Measurements from ENCODE around the gene LDHAL6B. TPM values are rescaled to one million over a fixed set of nuclear protein-coding genes. Genes with fewer than 3 reads are reported as not detected.

The LDHAL6B gene
- total RNA-seq, 2 donors from 2014 or later: not detected

- Mint-ChIP-seq H3K27ac (no peak overlapping the region), H3K27me3 (ENCODE audit: low read depth) (peaks cover 11% of the 10 kb centered on the region), H3K9me3 (no peaks in the 10 kb centered on the region), H3K4me3 (no peak overlapping the region), H3K36me3 (ENCODE audit: insufficient read depth in 2 of 2) (no peaks in the 10 kb centered on the region), H3K4me1 (ENCODE audit: low read depth) (no peaks in the 10 kb centered on the region)
- DNase-seq (no peak), ATAC-seq (replicated peaks in 1 of 2) (no peak)
These were observed 2.1 kb downstream of the LDHAL6B start for GRCh38 chr15:59208613-59209249.

GRCh38 chr15:59210186-59210585 lies 3.5 kb downstream of the LDHAL6B start:
- Mint-ChIP-seq H3K36me3 (ENCODE audit: insufficient read depth in 2 of 2) (no peaks in the 10 kb centered on the region), H3K27ac (no peak overlapping the region), H3K9me3 (no peaks in the 10 kb centered on the region), H3K4me3 (no peak overlapping the region), H3K4me1 (ENCODE audit: low read depth) (no peaks in the 10 kb centered on the region), H3K27me3 (ENCODE audit: low read depth) (peaks cover 22% of the 10 kb centered on the region)
- no peak for DNase-seq
- ATAC-seq (replicated peaks in 1 of 2): no peak

GRCh38 chr15:59216911-59217310 lies 10.3 kb downstream of the LDHAL6B start:
- Mint-ChIP-seq H3K9me3 (no peaks in the 10 kb centered on the region), H3K4me1 (ENCODE audit: low read depth) (no peaks in the 10 kb centered on the region), H3K4me3 (no peak overlapping the region), H3K27ac (no peak overlapping the region), H3K36me3 (ENCODE audit: insufficient read depth in 2 of 2) (no peaks in the 10 kb centered on the region), H3K27me3 (ENCODE audit: low read depth) (peaks cover 26% of the 10 kb centered on the region)
- DNase-seq: no peak
- ATAC-seq (replicated peaks in 1 of 2): no peak

- Mint-ChIP-seq H3K36me3 (ENCODE audit: insufficient read depth in 2 of 2) (no peaks in the 10 kb centered on the region), H3K4me1 (ENCODE audit: low read depth) (no peaks in the 10 kb centered on the region), H3K9me3 (no peaks in the 10 kb centered on the region), H3K4me3 (no peak overlapping the region), H3K27me3 (ENCODE audit: low read depth) (peaks cover 21% of the 10 kb centered on the region), H3K27ac (no peak overlapping the region)
- DNase-seq (no peak), ATAC-seq (replicated peaks in 1 of 2) (no peak)
These were observed 11.3 kb downstream of the LDHAL6B start for GRCh38 chr15:59217876-59218498.

GRCh38 chr15:59218710-59219109 lies 12.1 kb downstream of the LDHAL6B start:
- ATAC-seq (replicated peaks in 1 of 2) (no peak), DNase-seq (no peak)
- Mint-ChIP-seq H3K27ac (no peak overlapping the region), H3K4me1 (ENCODE audit: low read depth) (no peaks in the 10 kb centered on the region), H3K4me3 (no peak overlapping the region), H3K27me3 (ENCODE audit: low read depth) (peaks cover 26% of the 10 kb centered on the region), H3K9me3 (no peaks in the 10 kb centered on the region), H3K36me3 (ENCODE audit: insufficient read depth in 2 of 2) (no peaks in the 10 kb centered on the region)

GRCh38 chr15:59221511-59222505 lies 15.2 kb downstream of the LDHAL6B start:
- ATAC-seq (replicated peaks in 1 of 2) (no peak), DNase-seq (no peak)
- H3K4me3 Mint-ChIP-seq: no peak overlapping the region
- H3K4me1 Mint-ChIP-seq (ENCODE audit: low read depth): no peaks in the 10 kb centered on the region
- H3K27me3 Mint-ChIP-seq (ENCODE audit: low read depth): peaks cover 24% of the 10 kb centered on the region
- no peak overlapping the region for H3K27ac Mint-ChIP-seq
- H3K9me3 Mint-ChIP-seq: no peaks in the 10 kb centered on the region
- no peaks in the 10 kb centered on the region for H3K36me3 Mint-ChIP-seq (ENCODE audit: insufficient read depth in 2 of 2)

GRCh38 chr15:59222906-59223550 lies 16.4 kb downstream of the LDHAL6B start:
- Mint-ChIP-seq H3K27ac (no peak overlapping the region), H3K4me3 (no peak overlapping the region), H3K4me1 (ENCODE audit: low read depth) (no peaks in the 10 kb centered on the region), H3K36me3 (ENCODE audit: insufficient read depth in 2 of 2) (no peaks in the 10 kb centered on the region), H3K9me3 (no peaks in the 10 kb centered on the region), H3K27me3 (ENCODE audit: low read depth) (peaks cover 22% of the 10 kb centered on the region)
- ATAC-seq (replicated peaks in 1 of 2) (no peak), DNase-seq (no peak)

GRCh38 chr15:59223736-59224135 lies 17.1 kb downstream of the LDHAL6B start:
- Mint-ChIP-seq H3K36me3 (ENCODE audit: insufficient read depth in 2 of 2) (no peaks in the 10 kb centered on the region), H3K4me3 (no peak overlapping the region), H3K27ac (no peak overlapping the region), H3K9me3 (no peaks in the 10 kb centered on the region), H3K4me1 (ENCODE audit: low read depth) (no peaks in the 10 kb centered on the region), H3K27me3 (ENCODE audit: low read depth) (peaks cover 16% of the 10 kb centered on the region)
- no peak for ATAC-seq (replicated peaks in 1 of 2)
- no peak for DNase-seq

GRCh38 chr15:59224474-59224873 lies 17.8 kb downstream of the LDHAL6B start:
- H3K9me3 Mint-ChIP-seq: no peaks in the 10 kb centered on the region
- H3K4me1 Mint-ChIP-seq (ENCODE audit: low read depth): no peaks in the 10 kb centered on the region
- no peaks in the 10 kb centered on the region for H3K36me3 Mint-ChIP-seq (ENCODE audit: insufficient read depth in 2 of 2)
- ATAC-seq (replicated peaks in 1 of 2) (no peak), DNase-seq (no peak)
- H3K27ac Mint-ChIP-seq: no peak overlapping the region
- peaks cover 16% of the 10 kb centered on the region for H3K27me3 Mint-ChIP-seq (ENCODE audit: low read depth)
- H3K4me3 Mint-ChIP-seq: no peak overlapping the region

GRCh38 chr15:59227021-59227420 lies 20.4 kb downstream of the LDHAL6B start:
- no peak overlapping the region for H3K4me3 Mint-ChIP-seq
- no peaks in the 10 kb centered on the region for H3K9me3 Mint-ChIP-seq
- H3K27ac Mint-ChIP-seq: no peak overlapping the region
- H3K36me3 Mint-ChIP-seq (ENCODE audit: insufficient read depth in 2 of 2): no peaks in the 10 kb centered on the region
- peaks cover 16% of the 10 kb centered on the region for H3K27me3 Mint-ChIP-seq (ENCODE audit: low read depth)
- no peak for DNase-seq
- no peak for ATAC-seq (replicated peaks in 1 of 2)
- no peaks in the 10 kb centered on the region for H3K4me1 Mint-ChIP-seq (ENCODE audit: low read depth)

- Mint-ChIP-seq H3K36me3 (ENCODE audit: insufficient read depth in 2 of 2) (no peaks in the 10 kb centered on the region), H3K27ac (no peak overlapping the region), H3K4me1 (ENCODE audit: low read depth) (no peaks in the 10 kb centered on the region), H3K9me3 (no peaks in the 10 kb centered on the region), H3K4me3 (no peak overlapping the region), H3K27me3 (ENCODE audit: low read depth) (peaks cover 10% of the 10 kb centered on the region)
- ATAC-seq (replicated peaks in 1 of 2) (no peak), DNase-seq (no peak)
These were observed 22.4 kb downstream of the LDHAL6B start for GRCh38 chr15:59229015-59229414.

- no peak overlapping the region for H3K27ac Mint-ChIP-seq
- no peaks in the 10 kb centered on the region for H3K4me1 Mint-ChIP-seq (ENCODE audit: low read depth)
- no peaks in the 10 kb centered on the region for H3K36me3 Mint-ChIP-seq (ENCODE audit: insufficient read depth in 2 of 2)
- ATAC-seq (replicated peaks in 1 of 2) (no peak), DNase-seq (no peak)
- H3K9me3 Mint-ChIP-seq: no peaks in the 10 kb centered on the region
- H3K4me3 Mint-ChIP-seq: no peak overlapping the region
- peaks cover 12% of the 10 kb centered on the region for H3K27me3 Mint-ChIP-seq (ENCODE audit: low read depth)
These were observed 22.8 kb downstream of the LDHAL6B start for GRCh38 chr15:59229453-59229852.

- ATAC-seq (replicated peaks in 1 of 2) (no peak), DNase-seq (no peak)
- H3K36me3 Mint-ChIP-seq (ENCODE audit: insufficient read depth in 2 of 2): no peaks in the 10 kb centered on the region
- H3K4me3 Mint-ChIP-seq: no peak overlapping the region
- peaks cover 5% of the 10 kb centered on the region for H3K27me3 Mint-ChIP-seq (ENCODE audit: low read depth)
- H3K4me1 Mint-ChIP-seq (ENCODE audit: low read depth): no peaks in the 10 kb centered on the region
- no peak overlapping the region for H3K27ac Mint-ChIP-seq
- H3K9me3 Mint-ChIP-seq: no peaks in the 10 kb centered on the region
These were observed 23.9 kb downstream of the LDHAL6B start for GRCh38 chr15:59230531-59231055.
